ENCODE data around the gene MAP3K13.
A peak's percentile ranks its signal among the peaks of the same experiment; 100 is the strongest.
"Not testable (repeated sequence)": the region's sequence is repeated elsewhere in the genome, so short reads cannot be mapped to it uniquely, and the experiment has no call there.

Gene MAP3K13

DNA sequence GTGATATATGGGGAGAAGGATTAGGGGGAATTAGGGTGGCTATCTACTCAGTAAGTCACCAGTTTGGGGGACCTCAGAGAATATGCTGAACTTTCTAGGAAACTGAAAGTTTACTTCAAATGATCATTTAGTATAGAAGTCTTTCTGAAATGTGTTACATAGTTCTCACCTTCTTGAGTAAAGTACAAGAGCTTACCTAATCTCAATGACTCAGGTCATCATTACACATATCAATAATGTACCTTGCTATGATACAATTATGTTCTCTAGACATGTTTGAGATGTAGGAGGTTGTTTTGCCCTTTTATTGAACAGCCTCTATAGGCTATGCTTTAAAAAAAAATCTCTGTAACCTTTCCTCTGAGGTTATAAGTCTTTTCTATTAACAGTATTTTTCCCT lies 85.2 kb downstream of the MAP3K13 start:
- DNase-seq (ENCODE audit: low read depth): no peak

DNA sequence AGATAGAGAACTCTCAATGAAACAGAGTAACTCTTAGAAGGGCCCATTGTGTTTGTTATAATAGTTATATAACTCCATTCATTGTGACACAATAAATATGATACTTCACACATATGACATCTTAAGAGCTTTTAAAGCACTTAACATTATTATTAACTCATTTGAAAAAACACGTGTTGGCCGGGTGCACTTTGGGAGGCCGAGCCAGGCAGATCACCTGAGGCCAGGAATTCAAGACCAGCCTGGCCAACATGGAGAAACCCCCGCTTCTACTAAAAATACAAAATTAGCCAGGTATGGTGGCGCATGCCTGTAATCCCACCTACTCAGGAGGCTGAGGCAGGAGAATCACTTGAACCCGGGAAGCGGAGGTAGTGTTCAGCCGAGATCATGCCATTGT lies 88.5 kb downstream of the MAP3K13 start:
- not testable (repeated sequence) for DNase-seq (ENCODE audit: low read depth)

DNA sequence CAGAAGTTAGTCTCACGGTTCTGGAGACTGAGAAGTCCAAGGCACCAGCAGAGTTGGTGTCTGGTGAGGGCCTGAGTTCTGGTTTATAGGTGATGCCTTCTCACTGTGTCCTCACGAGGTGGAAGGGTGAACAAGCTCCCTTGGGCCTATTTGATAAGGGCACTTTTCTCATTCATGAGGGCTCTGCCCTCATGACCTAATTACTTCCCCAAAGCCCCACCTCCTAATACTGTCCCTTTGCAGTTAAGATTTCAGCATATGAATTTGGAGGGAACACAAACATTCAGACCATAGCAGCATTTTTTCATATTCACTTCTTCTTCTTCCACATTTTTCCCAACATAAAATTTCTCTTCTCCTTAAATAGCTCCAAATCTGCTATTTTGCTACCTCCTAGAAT lies 94.4 kb downstream of the MAP3K13 start:
- no peak for DNase-seq (ENCODE audit: low read depth)

DNA sequence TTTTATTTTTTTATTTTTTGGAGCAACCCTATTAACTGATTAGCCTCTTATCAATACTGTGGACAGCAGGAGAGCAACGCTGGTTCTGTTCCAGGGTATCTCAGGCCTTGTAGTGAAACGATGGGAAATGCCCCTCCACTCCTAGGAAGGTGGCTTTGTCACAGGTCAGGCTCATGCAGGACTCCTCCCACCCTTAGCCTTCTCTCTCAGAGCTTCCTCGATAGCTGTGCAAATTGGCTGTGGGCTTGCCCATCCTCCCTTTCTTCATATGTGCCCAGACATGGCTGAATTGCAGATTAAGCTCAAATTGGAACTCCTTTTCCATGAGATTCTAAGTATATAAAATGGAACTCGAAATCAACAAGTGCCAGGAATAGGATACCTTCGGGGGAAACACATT lies 97.4 kb downstream of the MAP3K13 start:
- DNase-seq (ENCODE audit: low read depth): no peak

DNA sequence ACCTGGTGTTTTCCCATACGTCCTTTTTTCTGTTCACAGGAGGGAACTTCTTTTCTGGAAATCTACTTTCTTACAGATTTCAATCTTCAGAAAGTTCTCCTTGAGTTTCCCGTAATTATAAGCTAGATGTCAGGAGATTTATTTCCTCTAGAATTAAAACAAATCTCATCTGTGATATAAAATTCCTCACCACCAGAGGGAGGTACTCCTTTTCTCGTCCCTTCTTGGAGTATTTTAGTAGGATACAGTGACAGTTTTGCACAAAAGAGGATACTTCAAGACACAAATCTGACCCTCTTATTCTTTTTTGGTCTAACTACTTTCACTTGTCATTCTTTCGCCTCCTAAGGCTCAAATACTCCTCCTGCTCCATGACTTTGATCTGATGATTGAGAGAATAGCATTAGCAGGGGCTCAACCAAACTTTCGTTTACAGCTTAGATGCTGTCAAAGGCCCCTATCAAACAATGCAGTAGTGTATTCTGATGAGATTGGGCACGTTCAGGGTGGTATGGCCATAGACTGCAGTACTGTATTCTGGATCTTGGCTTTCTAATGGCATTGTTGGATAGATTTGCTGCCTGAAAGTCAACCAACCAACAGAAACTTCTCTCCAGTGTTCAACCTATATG lies 97.9 kb downstream of the MAP3K13 start:
- DNase-seq (ENCODE audit: low read depth): peak; percentile 23

DNA sequence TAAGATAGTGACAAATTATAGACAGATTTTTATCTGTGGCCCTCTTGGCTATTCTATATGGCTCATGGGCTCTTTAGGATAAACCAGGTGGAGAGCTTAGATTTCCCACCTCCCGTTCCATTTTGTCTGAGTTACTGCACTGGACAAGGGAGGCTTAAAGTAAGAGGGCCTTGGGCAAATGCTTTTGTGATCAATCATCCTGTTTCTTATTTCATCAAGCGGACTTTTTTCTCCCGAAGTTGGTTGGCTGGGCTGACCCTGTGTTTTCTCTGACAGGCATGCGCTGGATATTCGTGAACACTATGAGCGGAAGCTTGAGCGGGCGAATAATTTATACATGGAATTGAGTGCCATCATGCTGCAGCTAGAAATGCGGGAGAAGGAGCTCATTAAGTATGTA lies 102.5 kb downstream of the MAP3K13 start:
- no peak for DNase-seq (ENCODE audit: low read depth)

DNA sequence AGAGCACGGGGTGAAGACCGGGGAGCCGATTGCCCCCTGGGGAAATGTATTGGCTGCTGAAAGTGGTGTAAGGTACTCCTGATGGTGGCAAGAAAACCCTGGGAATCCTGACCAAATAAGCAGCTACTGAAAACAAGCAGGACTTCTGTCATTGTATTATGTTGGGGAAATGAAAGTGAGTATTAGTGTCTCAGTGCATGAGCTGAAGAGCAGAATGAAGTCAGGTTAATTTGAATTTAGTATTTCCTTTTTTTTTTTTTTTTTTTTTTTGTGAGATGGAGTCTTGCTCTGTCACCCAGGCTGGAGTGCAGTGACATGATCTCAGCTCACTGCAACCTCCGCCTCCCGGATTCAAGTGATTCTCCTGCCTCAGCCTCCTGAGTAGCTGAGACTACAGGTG lies 103.2 kb downstream of the MAP3K13 start:
- not testable (repeated sequence) for DNase-seq (ENCODE audit: low read depth)

DNA sequence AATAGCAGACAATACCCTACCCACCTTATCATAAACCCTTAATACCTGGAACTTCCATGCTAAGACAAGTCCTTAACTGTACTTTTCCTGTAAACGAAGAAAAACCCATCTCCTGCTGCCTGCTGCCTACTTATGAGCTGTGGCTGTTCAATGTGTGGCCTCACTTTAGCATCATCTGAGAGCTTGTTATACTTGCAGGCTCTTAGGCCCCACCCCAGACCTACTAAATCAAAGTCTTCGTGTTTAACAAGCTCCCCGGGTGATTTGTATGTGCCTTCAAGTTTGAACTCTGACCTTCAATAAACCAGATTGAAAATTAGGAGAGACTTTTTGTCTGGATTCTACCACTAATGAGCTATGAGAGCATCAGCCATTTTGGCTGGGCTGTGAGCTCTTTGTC lies 106.6 kb downstream of the MAP3K13 start:
- no peak for DNase-seq (ENCODE audit: low read depth)

DNA sequence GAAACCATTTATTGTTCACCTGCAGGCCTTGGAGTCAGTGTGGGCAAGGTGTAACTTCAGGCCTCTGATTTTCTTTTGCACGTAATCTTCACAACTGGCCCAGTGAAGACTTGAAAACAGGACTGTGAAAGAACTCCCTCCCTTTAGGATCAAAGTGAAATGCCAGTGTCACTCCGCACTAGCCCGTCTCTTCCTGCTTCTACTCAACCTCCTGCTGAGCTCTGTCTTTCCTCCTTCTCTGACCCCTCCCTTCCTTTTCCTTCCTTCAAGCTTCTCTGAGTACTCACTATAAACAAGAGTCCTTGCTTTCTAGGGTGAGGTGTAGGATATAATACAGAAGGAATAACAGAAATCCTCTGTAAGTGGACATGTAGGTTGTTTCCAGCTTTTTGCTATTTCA lies 107.4 kb downstream of the MAP3K13 start:
- no peak for DNase-seq (ENCODE audit: low read depth)

DNA sequence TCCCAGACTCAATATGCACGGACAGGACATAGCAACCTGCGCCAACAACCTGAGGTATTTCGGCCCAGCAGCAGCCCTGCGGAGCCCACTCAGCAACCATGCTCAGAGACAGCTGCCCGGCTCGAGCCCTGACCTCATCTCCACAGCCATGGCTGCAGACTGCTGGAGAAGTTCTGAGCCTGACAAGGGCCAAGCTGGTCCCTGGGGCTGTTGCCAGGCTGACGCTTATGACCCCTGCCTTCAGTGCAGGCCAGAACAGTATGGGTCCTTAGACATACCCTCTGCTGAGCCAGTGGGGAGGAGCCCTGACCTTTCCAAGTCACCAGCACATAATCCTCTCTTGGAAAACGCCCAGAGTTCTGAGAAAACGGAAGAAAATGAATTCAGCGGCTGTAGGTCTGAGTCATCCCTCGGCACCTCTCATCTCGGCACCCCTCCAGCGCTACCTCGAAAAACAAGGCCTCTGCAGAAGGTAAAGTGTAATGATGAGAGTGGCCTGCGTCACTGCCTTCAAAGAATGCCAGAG lies 110.4 kb downstream of the MAP3K13 start:
- DNase-seq (ENCODE audit: low read depth): peak; percentile 72

DNA sequence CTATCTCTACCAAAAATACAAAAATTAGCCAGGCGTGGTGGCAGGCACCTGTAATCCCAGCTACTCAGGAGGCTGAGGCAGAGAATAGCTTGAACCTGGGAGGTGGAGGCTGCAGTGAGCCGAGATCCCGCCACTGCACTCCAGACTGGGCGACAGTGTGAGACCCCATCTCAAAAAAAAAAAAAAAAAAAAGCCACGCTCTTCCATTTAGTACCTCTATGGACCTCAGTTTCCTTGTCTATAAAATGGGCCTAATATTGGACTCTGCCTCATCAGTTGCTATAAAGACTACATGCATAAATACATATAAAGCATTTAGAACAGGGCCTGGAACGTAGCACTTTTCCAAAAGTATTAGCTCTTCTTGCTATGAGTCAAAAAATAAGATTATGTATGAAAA lies 112.0 kb downstream of the MAP3K13 start:
- DNase-seq (ENCODE audit: low read depth): not testable (repeated sequence)

DNA sequence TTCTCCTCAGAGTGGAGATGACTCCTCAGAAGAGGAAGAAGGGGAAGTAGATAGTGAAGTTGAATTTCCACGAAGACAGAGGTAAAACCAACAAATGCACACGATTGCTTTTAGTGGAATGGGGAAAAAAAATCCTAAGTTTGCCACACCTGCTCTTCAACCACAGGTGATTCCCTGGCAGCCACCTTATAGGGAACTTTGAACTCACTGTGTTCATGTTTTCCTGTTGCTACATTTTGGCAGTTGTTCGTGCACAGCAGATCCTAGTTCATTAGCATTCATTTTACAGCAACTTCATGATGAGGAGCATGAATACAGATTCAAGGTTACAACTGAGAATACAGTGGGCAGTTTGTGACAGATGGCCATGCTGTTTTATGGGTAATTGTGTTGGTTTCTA lies 114.4 kb downstream of the MAP3K13 start:
- DNase-seq (ENCODE audit: low read depth): no peak

DNA sequence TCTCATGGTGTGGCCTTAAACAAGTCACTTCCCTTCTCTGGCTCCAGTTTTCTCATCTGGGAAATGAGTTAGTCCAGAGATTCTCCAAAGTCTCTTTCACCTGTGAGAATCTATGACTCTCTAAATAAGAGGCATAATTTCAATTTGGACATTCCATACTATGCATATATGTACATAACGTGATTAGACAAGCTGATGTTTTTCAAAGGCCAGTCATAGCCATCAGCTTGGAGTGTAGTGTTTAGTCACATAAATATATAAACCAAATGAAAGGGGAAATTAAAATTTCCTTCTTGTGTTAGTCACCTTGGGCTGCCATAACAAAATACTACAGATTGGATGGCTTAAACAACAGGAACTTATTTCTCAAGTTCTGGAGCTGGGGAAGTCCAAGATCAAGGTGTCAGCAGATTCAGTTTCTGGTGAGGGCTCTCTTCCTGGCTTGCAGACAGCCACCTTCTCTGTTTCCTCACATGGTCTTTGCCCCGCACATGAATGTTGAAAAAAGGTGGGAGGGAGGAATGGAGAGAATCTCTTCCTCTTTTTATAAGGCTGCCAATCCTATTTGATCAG lies 116.5 kb downstream of the MAP3K13 start:
- no peak for DNase-seq (ENCODE audit: low read depth)

DNA sequence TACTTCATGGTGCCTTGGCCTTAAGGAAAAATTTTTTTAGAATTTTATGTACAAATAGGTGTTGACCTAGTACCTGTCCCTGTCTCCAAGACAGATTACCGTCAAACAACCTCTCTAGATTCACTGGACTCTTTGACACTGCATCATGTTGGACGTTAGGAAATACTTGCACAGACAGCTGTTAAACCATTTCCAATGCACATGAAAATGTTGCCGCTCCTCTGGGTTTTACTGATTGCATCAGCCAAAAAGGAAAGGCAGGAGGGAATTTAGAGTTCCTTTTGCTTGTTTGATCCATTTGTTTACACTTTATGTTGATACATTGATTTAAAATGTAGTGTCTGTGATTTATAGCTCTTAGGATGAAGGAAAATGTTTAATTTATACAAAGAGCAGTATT lies 121.4 kb downstream of the MAP3K13 start:
- no peak for DNase-seq (ENCODE audit: low read depth)

DNA sequence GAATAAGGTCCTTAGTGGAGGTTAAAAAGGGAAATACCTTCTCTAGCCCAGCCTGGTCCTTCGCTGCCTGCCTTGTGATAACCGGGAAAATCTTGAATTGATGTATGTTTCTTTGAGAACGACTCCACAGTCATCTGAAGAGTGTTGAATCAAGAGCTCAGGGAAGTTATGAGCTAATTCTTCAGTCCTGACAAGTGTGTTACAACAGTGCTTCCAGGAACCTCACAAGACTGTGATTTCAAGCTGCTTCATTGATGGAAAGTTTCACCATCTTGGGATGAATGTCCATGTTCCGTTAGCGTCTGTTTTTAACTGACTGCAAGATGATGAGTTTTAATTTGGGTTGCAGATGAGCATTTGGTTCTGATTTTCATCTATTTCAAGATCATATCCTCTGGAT lies 123.5 kb downstream of the MAP3K13 start:
- DNase-seq (ENCODE audit: low read depth): no peak

DNA sequence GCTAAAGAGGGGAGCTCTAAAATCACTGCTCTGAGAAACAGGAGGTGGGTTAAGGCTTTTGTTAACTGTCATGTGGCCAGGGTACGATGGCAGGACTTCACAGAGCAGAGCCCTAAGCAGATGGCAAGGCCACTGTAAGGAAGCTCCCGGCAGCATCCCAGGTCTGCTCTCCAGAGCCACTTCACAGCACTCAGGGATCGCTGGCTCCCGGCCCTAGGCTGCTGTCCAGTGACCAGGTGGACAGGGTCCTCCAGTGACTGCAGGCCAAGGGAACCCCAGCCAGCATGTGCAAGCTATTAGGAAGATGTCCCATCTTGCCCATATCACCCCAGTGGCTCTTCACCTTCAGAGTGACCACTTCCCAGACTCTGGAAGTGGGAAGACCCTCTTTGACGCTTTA lies 125.5 kb downstream of the MAP3K13 start:
- no peak for DNase-seq (ENCODE audit: low read depth)

DNA sequence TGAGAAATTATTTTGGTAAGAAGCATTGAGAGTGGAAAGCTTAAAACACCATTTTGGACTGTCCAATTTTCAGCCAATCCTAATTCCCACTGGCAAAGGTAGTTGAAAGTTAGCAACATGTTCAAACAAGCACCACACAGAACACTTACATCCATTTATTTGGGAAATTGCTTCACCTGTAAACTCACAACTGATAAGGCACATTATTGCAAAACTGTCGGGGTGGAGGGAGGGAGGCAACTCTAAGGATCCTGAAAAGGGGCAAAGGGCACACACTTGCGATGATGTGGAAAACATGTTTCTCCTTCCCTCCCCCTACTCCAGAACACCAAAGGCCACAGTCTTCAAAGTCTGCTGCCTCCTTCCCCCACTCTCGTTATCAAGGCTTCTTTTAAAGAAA lies 126.5 kb downstream of the MAP3K13 start:
- no peak for DNase-seq (ENCODE audit: low read depth)

DNA sequence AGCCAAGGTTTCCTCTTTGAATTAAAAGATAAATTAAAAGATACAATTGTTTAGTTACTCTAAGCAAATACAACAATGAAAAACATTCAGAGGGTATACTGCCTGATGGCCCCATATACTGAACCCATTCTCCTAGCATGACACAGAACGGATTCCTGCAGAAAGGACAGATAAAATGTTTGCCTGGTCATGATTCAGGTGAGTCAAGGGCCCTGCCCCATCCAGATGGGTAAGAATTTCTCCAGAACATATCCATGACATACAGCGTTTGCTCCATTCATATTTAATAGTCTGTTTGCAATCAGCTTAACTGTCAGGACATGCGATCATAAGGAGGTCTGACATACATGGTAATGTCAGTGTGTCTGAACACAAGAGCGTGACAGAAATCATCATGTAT lies 127.3 kb downstream of the MAP3K13 start:
- no peak for DNase-seq (ENCODE audit: low read depth)

DNA sequence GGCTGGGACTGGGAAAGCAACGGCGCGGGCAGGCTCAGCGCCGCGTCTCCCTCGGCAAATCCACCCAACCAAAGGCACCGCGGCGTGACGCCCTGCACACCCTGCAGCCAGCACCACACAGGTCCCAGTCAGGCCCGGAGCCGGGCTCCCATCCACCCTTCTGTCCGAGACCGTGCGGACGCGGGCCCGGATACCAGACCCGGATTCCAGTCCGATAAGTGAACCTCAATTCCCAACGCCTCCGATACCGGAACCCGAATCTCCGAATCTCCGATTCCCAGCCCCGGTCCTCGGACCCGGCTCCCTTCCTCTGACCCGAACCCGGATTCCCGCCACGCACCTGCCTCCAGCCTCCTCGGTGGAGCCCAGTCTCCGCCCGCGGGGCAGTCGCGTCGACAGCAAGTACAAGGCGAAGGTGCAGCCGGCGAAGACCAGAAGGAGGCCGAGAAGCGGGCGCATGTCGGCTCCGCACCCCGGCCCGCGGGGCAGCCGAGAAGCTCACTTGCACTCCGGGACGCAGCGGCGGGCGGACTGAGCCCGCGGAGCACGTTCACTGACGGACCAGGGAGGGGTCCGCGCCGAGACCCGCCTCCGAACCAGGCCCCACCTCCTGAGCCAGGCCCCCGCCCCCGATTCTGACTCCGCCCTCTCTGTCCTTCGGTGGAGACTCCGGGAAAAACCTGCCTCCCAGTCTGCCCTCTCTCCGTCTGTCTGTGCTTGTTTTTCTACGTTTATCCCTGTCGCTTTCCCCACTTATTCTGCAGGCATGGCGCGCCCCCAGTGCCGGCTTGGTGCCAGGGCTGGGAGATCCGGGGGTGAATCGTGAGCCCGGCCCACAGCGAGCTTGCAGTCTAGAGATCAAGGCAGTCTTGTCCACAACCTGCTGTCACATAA lies 135.8 kb downstream of the MAP3K13 start, which contains the start of gene TMEM41A:
Gene TMEM41A, minus strand, starts transcription at position 533 of the 894 bp plus-strand sequence. Its CDS starts 74 bp downstream, at position 459.
- DNase-seq (ENCODE audit: low read depth): peak; percentile 85

DNA sequence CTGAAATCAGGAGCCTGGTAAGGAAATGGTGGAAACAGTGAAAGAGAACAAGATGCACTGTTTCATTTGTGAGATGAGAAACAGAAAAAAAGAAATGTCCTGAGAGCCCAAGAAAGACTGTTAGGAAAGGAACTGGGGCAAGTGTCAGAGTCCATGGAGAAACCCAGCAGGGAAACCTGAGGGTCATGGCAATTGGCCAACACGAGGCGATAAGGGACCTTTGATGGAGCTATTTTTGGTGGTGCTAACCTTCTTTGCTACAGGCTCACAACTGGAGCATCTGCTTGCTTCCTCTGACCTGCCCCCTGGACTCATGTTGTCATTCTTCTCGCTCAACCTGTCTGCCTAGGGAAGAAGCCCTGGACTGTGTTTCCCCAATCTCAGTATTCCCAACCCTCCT lies 140.1 kb downstream of the MAP3K13 start:
- no peak for DNase-seq (ENCODE audit: low read depth)

DNA sequence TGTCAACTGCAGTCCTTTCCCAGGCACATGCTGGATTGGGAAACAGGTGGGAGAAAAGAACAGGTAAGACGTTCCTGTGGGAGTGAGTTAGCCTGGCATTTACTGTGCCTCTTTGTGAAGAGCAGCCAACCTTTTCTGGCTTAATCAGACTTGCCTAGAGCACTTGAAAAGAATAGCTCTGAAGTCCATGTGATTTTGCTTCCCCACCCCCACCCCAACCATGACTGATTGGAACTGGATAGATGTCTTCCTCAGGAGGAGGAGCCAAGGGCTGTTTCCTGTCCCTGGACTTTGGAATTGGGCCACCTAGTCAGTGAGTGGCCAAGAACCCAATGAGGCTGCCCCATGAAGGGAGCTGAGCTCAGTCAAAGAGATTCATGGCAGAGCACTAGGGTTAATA lies 140.6 kb downstream of the MAP3K13 start:
- no peak for DNase-seq (ENCODE audit: low read depth)

DNA sequence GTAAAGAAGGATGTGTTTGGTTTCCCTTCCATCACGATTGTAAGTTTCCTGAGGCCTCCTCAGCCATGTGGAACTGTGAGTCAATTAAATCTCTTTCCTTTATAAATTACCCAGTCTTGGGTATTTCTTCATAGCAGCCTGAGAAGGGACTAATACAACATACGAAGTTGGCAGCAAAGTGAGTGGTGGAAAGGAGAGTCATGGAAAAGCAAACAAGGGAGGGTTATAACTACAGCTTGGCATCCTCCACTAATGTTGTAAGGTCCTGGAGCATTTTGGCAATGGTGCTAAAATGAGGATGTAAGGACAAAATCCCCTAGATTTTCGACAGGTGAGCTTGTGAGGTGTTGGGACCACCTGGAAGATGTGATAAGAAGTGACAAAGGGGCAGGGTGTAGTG lies 141.7 kb downstream of the MAP3K13 start:
- no peak for DNase-seq (ENCODE audit: low read depth)

DNA sequence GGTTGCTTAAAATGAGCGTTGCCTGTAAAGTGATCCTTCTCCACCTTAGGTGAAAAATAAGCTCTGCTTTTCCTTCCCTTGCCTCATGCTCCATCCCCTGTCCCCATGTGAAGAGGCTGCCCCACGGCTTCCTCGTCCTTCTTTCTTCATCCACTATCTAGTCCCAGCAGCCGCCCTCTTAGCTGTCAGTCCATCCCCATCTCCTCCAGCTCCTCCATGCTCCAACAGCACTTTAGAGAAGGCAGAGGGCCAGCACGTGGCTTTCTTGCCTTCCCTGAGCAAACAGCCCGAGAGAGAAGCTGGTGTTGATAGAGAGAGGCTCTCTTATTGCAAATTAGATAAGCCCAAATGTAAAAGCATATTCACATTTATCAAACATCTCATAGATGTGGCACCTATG lies 144.9 kb downstream of the MAP3K13 start:
- no peak for DNase-seq (ENCODE audit: low read depth)
